CD4-positive, CD25-positive, alpha-beta regulatory T cell (primary cell): ENCODE data around the gene PBX1. TPM values are rescaled to one million over a fixed set of nuclear protein-coding genes. Genes with fewer than 3 reads are reported as not detected.

Experiments
- ATAC-seq, 2 donors: fragments of 150-1000 bp; cut with Tn5 transposase; one replicate each; pipeline ENCODE4 v1.10.0; 2021; ENCODE audit warnings: low read depth in 2 of 2, moderate number of reproducible peaks in 2 of 2, moderate library complexity in 1 of 2
- DNase-seq, 3 donors: peaks; one replicate each; pipeline versions ENCODE4 v3.0.0 to v3.0.0-alpha.2; 2012 to 2022; ENCODE audit warnings: mixed read lengths in 1 of 3
- H3K27ac ChIP-seq: one replicate; pipeline ENCODE4 v1.7.0; 2013; ENCODE audit warnings: mild to moderate bottlenecking, low read length; ENCODE audit not compliant: insufficient read depth, poor library complexity, severe bottlenecking
- H3K27me3 ChIP-seq: one replicate; pipeline ENCODE4 v1.7.0; 2013; ENCODE audit warnings: low read length; ENCODE audit not compliant: control insufficient read depth, insufficient read depth
- H3K36me3 ChIP-seq: one replicate; pipeline ENCODE4 v1.7.0; 2013; ENCODE audit warnings: mild to moderate bottlenecking, low read length, moderate library complexity; ENCODE audit not compliant: control insufficient read depth, insufficient read depth
- H3K4me1 ChIP-seq: 2 replicates; pipeline ENCODE4 v1.7.0; 2013; ENCODE audit warnings: mild to moderate bottlenecking, low read length; ENCODE audit not compliant: insufficient read depth, control insufficient read depth, poor library complexity, severe bottlenecking
- H3K4me3 ChIP-seq: one replicate; pipeline ENCODE4 v1.7.0; 2013; ENCODE audit warnings: low read depth, mild to moderate bottlenecking, low read length, moderate library complexity
- H3K9me3 ChIP-seq, 2 experiments: 1 replicate in 1 of 2; 2 replicates in 1 of 2; pipeline ENCODE4 v1.7.0; 2013; ENCODE audit warnings: low read length in 2 of 2, mild to moderate bottlenecking in 1 of 2, moderate library complexity in 1 of 2; ENCODE audit not compliant: control insufficient read depth in 2 of 2
- H3K27ac Mint-ChIP-seq, 3 donors: one replicate each; pipeline ENCODE4 v1.8.0; 2020 to 2022; ENCODE audit warnings: mild to moderate bottlenecking in 3 of 3, mixed read lengths in 3 of 3, moderate library complexity in 2 of 3
- H3K27me3 Mint-ChIP-seq: one replicate; pipeline ENCODE4 v1.8.0; 2022; ENCODE audit warnings: mild to moderate bottlenecking, mixed read lengths
- H3K36me3 Mint-ChIP-seq: one replicate; pipeline ENCODE4 v1.8.0; 2020; ENCODE audit warnings: mixed read lengths
- H3K4me1 Mint-ChIP-seq, 4 donors: one replicate each; pipeline ENCODE4 v1.8.0; 2020 to 2022; ENCODE audit warnings: mixed read lengths in 4 of 4, mild to moderate bottlenecking in 1 of 4
- H3K4me3 Mint-ChIP-seq, 4 donors: one replicate each; pipeline ENCODE4 v1.8.0; 2020 to 2022; ENCODE audit warnings: mild to moderate bottlenecking in 4 of 4, mixed read lengths in 4 of 4, moderate library complexity in 3 of 4
- H3K9me3 Mint-ChIP-seq, 7 donors: one replicate each; pipeline ENCODE4 v1.8.0; 2020 to 2022; ENCODE audit warnings: mixed read lengths in 7 of 7, mild to moderate bottlenecking in 3 of 7, moderate library complexity in 2 of 7
- polyA plus RNA-seq, 4 donors: library from polyadenylated mRNA; unstranded; fragments of 300-500 nt; fragmentation: Illumina TruSeq; gene quantifications; one replicate each; pipeline ENCODE4 v1.2.3, GENCODE V29; 2021
- total RNA-seq: library from RNA; stranded (reverse); gene quantifications from one replicate; pipeline ENCODE4 v1.2.3, GENCODE V29; 2022

PBX1 gene
- 1.7 TPM for total RNA-seq
- under 1 TPM in 2 of 4 donors, not detected in 2; 0.03 to 0.10 TPM for polyA plus RNA-seq

- H3K4me3 ChIP-seq: no peak within 1 kb of the TSS
These were observed at the start of gene PBX1 for GRCh38 chr1:164558461-164559341. Gene PBX1, plus strand, starts transcription at chr1:164559184.

GRCh38 chr1:164510435-164510834 lies 48.5 kb upstream of the PBX1 start:
- DNase-seq (no peak), ATAC-seq (no peak)
- Mint-ChIP-seq H3K27ac (peak overlapping the region in 1 of 3 donors; percentile 11), H3K27me3 (peaks cover 4% of the 10 kb centered on the region), H3K4me1 (no peaks in the 10 kb centered on the region), H3K4me3 (no peak overlapping the region), H3K9me3 (peaks cover 0 to 20% (median 10%) of the 10 kb centered on the region in 7 donors), H3K36me3 (no peaks in the 10 kb centered on the region)
- no peaks in the 10 kb centered on the region for H3K36me3 ChIP-seq
- no peaks in the 10 kb centered on the region for H3K27me3 ChIP-seq
- H3K9me3 ChIP-seq: no peaks in the 10 kb centered on the region
- no peak overlapping the region for H3K4me3 ChIP-seq
- no peak overlapping the region for H3K27ac ChIP-seq
- H3K4me1 ChIP-seq: no peaks in the 10 kb centered on the region

More at GRCh38 chr1:164558461-164559341, at the start of gene PBX1:
- Histone ChIP-seq H3K9me3 (no peaks in the 10 kb centered on the region), H3K4me1 (no peaks in the 10 kb centered on the region), H3K27ac (no peak within 1 kb of the TSS), H3K36me3 (no peaks in the 10 kb centered on the region), H3K27me3 (peaks cover 20% of the 10 kb centered on the region)
- H3K4me3 Mint-ChIP-seq: peak within 1 kb of the TSS in 3 of 4 donors; percentile 63 to 75 (median 73)
- DNase-seq: peak; percentile 14 to 73 (median 34)
- H3K9me3 Mint-ChIP-seq: peaks cover 0 to 8% (median 2%) of the 10 kb centered on the region in 7 donors
- H3K27ac Mint-ChIP-seq: no peak within 1 kb of the TSS
- H3K27me3 Mint-ChIP-seq: peaks cover 26% of the 10 kb centered on the region
- ATAC-seq: peak; percentile 84 to 86
- H3K36me3 Mint-ChIP-seq: no peaks in the 10 kb centered on the region
- peaks cover 0 to 7% (median 2%) of the 10 kb centered on the region in 4 donors for H3K4me1 Mint-ChIP-seq

- Histone ChIP-seq H3K27me3 (no peaks in the 10 kb centered on the region), H3K9me3 (no peaks in the 10 kb centered on the region), H3K4me3 (no peak overlapping the region), H3K4me1 (no peaks in the 10 kb centered on the region), H3K27ac (no peak overlapping the region), H3K36me3 (no peaks in the 10 kb centered on the region)
- peaks cover 0 to 20% (median 6%) of the 10 kb centered on the region in 7 donors for H3K9me3 Mint-ChIP-seq
- ATAC-seq: no peak
- DNase-seq: no peak
- no peaks in the 10 kb centered on the region for H3K4me1 Mint-ChIP-seq
- no peak overlapping the region for H3K27ac Mint-ChIP-seq
- H3K4me3 Mint-ChIP-seq: no peak overlapping the region
- peaks cover 4% of the 10 kb centered on the region for H3K27me3 Mint-ChIP-seq
- no peaks in the 10 kb centered on the region for H3K36me3 Mint-ChIP-seq
These were observed 47.8 kb upstream of the PBX1 start for GRCh38 chr1:164511001-164511705.

GRCh38 chr1:164515231-164515630 lies 43.8 kb upstream of the PBX1 start:
- H3K27me3 ChIP-seq: no peaks in the 10 kb centered on the region
- H3K36me3 ChIP-seq: no peaks in the 10 kb centered on the region
- Mint-ChIP-seq H3K36me3 (no peaks in the 10 kb centered on the region), H3K4me3 (no peak overlapping the region), H3K9me3 (peaks cover 0 to 14% (median 4%) of the 10 kb centered on the region in 7 donors), H3K27me3 (no peaks in the 10 kb centered on the region), H3K27ac (no peak overlapping the region), H3K4me1 (no peaks in the 10 kb centered on the region)
- H3K27ac ChIP-seq: no peak overlapping the region
- no peak overlapping the region for H3K4me3 ChIP-seq
- ATAC-seq: no peak
- H3K9me3 ChIP-seq: no peaks in the 10 kb centered on the region
- no peaks in the 10 kb centered on the region for H3K4me1 ChIP-seq
- DNase-seq: no peak

- no peaks in the 10 kb centered on the region for H3K27me3 ChIP-seq
- ATAC-seq (no peak), DNase-seq (no peak)
- no peak overlapping the region for H3K27ac ChIP-seq
- Mint-ChIP-seq H3K4me1 (no peaks in the 10 kb centered on the region), H3K36me3 (no peaks in the 10 kb centered on the region), H3K27me3 (no peaks in the 10 kb centered on the region), H3K27ac (no peak overlapping the region), H3K4me3 (no peak overlapping the region), H3K9me3 (peaks cover 0 to 13% (median 2%) of the 10 kb centered on the region in 7 donors)
- no peaks in the 10 kb centered on the region for H3K4me1 ChIP-seq
- no peaks in the 10 kb centered on the region for H3K9me3 ChIP-seq
- no peaks in the 10 kb centered on the region for H3K36me3 ChIP-seq
- H3K4me3 ChIP-seq: no peak overlapping the region
These were observed 43.2 kb upstream of the PBX1 start for GRCh38 chr1:164515711-164516331.

GRCh38 chr1:164516591-164516990 lies 42.4 kb upstream of the PBX1 start:
- no peak overlapping the region for H3K4me3 Mint-ChIP-seq
- no peaks in the 10 kb centered on the region for H3K4me1 ChIP-seq
- ATAC-seq: no peak
- H3K4me3 ChIP-seq: no peak overlapping the region
- no peak for DNase-seq
- H3K27ac Mint-ChIP-seq: no peak overlapping the region
- H3K36me3 ChIP-seq: no peaks in the 10 kb centered on the region
- H3K4me1 Mint-ChIP-seq: no peaks in the 10 kb centered on the region
- no peaks in the 10 kb centered on the region for H3K27me3 ChIP-seq
- no peaks in the 10 kb centered on the region for H3K27me3 Mint-ChIP-seq
- no peaks in the 10 kb centered on the region for H3K36me3 Mint-ChIP-seq
- peaks cover 0 to 10% (median 2%) of the 10 kb centered on the region in 7 donors for H3K9me3 Mint-ChIP-seq
- H3K9me3 ChIP-seq: no peaks in the 10 kb centered on the region
- no peak overlapping the region for H3K27ac ChIP-seq

- Mint-ChIP-seq H3K4me1 (no peaks in the 10 kb centered on the region), H3K9me3 (peaks cover 0 to 11% (median 4%) of the 10 kb centered on the region in 7 donors), H3K36me3 (no peaks in the 10 kb centered on the region), H3K4me3 (no peak overlapping the region), H3K27me3 (no peaks in the 10 kb centered on the region), H3K27ac (no peak overlapping the region)
- H3K4me1 ChIP-seq: no peaks in the 10 kb centered on the region
- H3K4me3 ChIP-seq: no peak overlapping the region
- DNase-seq: no peak
- no peaks in the 10 kb centered on the region for H3K36me3 ChIP-seq
- H3K9me3 ChIP-seq: no peaks in the 10 kb centered on the region
- no peak for ATAC-seq
- H3K27ac ChIP-seq: no peak overlapping the region
- no peaks in the 10 kb centered on the region for H3K27me3 ChIP-seq
These were observed 40.2 kb upstream of the PBX1 start for GRCh38 chr1:164518692-164519332.
